ENCODE data around the gene CGB7.
"Not testable (repeated sequence)": the region's sequence is repeated elsewhere in the genome, so short reads cannot be mapped to it uniquely, and the experiment has no call there.

Gene CGB7

GRCh38 chr19:49042177-49042576, 15.4 kb downstream of the CGB7 start:
- no peak for DNase-seq (ENCODE audit: low read depth)

- not testable (repeated sequence) for DNase-seq (ENCODE audit: low read depth)
Measured at GRCh38 chr19:49039736-49040135, 17.8 kb downstream of the CGB7 start.

- DNase-seq (ENCODE audit: low read depth) = peak; percentile 62
Measured at GRCh38 chr19:49038557-49039276, 18.8 kb downstream of the CGB7 start.

GRCh38 chr19:49038111-49038510, 19.4 kb downstream of the CGB7 start:
- DNase-seq (ENCODE audit: low read depth) = not testable (repeated sequence)

DNA sequence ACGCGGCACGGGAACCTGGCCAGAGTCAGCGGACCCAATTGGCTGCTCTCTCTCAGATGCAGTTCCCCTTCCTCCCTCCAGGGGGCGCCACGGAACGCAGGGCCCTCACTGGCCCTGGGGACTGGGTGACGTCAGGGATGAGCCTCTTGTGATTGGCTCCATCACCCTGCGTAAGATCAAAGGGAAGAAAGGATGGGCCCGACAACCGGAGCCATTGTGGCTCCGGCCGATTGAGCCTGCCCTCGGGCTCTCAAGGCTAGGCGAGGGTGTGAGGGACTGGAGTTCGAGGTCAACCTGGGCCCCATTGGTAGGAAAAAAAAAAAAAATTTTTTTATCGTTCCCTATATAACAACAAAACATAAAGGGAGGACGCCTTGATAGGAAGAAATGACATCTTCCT, 20.7 kb downstream of the CGB7 start, which contains the start of gene CGB1:
Gene CGB1, minus strand, starts transcription at position 81 of the 400 bp plus-strand sequence. CDS start 184 bp downstream, outside the sequence.
- not testable (repeated sequence) for DNase-seq (ENCODE audit: low read depth)

DNA sequence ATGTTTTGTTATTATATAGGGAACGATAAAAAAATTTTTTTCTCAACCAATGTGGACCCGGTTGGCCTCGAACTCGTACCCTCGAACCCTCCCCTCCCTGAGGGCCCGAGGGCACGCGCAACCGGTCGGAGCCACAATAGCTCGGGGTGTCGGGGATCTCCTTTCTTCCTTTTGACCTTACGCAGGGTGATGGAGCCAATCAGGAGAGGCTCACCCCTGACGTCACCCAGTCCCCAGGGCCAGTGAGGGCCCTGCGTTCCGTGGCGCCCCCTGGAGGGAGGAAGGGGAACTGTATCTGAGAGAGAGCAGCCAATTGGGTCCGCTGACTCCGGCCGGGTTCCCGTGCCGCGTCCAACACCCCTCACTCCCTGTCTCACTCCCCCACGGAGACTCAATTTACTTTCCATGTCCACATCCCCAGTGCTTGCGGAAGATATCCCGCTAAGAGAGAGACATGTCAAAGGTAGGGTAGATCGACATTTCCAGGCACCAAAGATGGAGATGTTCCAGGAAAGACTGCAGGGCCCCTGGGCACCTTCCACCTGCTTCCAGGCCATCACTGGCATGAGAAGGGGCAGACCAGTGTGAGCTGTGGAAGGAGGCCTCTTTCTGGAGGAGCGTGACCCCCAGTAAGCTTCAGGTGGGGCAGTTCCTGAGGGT, 25.8 kb downstream of the CGB7 start, which contains the start of gene CGB2:
Gene CGB2, plus strand, starts transcription at position 249 of the 660 bp plus-strand sequence. Its CDS starts 206 bp downstream, at position 455.
- not testable (repeated sequence) for DNase-seq (ENCODE audit: low read depth)

GRCh38 chr19:49030323-49030722, 27.2 kb downstream of the CGB7 start:
- DNase-seq (ENCODE audit: low read depth) = not testable (repeated sequence)

- DNase-seq (ENCODE audit: low read depth) = not testable (repeated sequence)
Measured at GRCh38 chr19:49029749-49030148, 27.8 kb downstream of the CGB7 start.

DNA sequence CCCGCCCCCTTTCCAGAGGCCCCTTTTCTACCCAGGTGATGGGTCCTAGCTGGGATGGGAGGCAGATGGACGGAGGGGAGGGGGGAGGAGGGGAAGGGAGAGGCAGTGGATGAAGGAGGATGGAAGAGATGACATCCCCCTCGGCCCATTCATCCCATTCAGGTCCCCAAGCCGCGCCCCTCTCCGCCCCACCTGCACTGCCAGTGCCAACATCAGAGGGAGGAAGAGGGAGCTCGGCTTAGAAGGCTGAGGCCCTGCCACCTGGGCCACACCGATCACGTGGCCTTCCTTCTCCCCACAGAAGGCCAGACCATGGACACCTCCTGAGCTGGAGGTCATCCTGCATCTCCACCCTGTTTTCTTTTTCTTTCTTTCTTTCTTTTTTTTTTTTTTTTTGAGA, 28.9 kb downstream of the CGB7 start:
- not testable (repeated sequence) for DNase-seq (ENCODE audit: low read depth)

- DNase-seq (ENCODE audit: low read depth) = not testable (repeated sequence)
Measured at GRCh38 chr19:49025599-49025998, 31.9 kb downstream of the CGB7 start.

- DNase-seq (ENCODE audit: low read depth) = not testable (repeated sequence)
Measured at GRCh38 chr19:49025088-49025487, 32.5 kb downstream of the CGB7 start.

GRCh38 chr19:49024233-49024632, 33.3 kb downstream of the CGB7 start, which contains the start of gene CGB3:
CGB3 (minus strand) TSS chr19:49024333; CDS start chr19:49023971, 362 bp downstream.
- DNase-seq (ENCODE audit: low read depth) = not testable (repeated sequence)

GRCh38 chr19:49022116-49022515, 35.4 kb downstream of the CGB7 start:
- no peak for DNase-seq (ENCODE audit: low read depth)

DNA sequence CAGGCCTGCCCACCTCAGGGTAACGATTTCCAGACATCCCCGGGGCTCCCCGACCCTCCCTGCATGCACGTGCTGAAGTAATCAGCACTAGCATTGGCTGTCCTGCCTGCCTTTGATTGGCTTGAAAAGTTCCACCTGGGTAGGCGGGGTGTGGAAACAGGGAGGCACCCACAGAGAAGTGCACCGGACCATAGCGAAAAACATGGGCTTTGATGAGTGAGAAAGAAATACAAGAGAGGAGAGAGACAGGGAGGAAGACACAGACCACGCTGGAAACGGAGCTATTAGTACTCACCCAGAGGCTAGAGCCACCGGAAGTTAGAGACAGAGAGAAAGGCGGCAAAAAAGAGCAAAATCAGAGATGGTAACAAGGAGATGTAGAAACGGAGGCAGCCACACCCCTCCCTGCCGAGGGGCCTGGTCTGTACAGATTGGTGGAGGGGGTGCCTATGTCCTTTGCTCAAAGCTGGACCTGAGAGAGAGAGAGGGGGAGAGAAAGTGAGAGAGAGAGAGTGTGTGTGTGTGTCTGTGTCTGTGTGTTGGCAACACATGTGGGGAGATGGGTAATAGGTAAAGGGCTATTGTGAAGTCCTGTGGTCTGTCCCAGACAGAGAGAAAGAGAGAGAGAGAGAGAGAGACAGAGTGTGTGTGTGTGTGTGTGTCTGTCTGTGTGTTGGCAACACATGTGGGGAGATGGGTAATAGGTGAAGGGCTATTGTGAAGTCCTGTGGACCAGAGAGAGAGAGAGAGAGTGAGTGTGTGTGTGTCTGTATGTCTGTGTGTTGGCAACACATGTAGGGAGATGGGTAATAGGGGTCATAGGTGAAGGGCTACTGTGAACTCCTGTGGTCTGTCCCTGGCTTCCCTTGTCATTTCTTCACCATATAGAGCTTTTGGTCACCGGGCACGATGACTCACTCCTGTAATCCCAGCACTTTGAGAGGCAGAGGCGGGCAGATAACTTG, 36.3 kb downstream of the CGB7 start:
- DNase-seq (ENCODE audit: low read depth) = peak; percentile 53

DNA sequence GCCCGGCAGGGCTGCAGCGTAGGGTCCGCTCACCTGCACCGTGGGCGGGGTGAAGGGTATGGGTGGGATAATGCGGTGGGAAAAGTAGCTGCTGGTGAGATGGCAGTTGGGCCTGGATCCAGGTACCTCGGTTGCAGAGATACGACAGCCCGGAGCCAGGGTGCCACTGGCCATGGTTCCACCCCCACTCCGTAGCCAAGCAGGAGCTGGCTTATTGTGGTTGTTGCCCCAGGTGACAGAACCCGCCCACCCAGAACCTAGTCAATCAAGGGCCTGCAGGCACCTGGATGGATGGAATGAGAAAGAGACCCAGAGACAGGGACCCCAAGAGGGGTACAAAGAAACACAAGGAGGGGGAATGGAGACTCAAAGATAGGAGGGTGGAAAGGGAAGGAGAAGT, 37.2 kb downstream of the CGB7 start:
- no peak for DNase-seq (ENCODE audit: low read depth)

DNA sequence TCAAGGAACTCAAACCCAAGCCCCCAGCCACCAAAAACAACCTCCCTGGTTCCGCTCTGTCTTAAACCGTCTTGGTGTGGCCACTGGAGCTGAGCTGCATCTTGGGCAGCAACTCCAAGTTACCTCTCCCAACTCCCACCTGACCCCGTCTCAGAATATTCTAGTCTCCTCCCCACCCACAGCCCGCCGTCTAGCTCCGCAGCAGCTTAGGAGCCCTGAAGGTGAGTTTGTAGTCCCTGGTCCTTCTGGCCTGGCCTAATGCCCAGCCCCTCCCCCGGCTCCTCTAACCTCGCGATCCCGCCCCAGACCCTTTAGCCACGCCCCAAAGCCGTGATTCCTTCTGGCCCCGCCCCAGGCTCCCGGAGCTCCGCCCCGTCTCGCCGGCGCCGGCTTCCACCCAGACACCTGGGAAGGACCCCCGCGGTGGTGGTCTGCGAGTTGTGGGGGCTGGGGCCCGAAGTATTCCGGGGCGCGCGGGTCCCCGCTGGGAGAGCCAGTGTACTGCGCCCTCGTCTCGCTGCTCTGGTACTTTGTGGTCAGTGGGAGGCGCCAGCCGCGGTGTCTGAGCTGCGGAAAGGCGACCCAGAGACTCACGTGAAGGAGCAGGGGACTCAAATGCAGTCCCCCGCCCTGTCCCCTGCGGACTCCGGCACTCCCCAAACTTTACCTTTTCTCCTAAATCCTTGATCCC, 38.2 kb downstream of the CGB7 start:
- DNase-seq (ENCODE audit: low read depth) = no peak

DNA sequence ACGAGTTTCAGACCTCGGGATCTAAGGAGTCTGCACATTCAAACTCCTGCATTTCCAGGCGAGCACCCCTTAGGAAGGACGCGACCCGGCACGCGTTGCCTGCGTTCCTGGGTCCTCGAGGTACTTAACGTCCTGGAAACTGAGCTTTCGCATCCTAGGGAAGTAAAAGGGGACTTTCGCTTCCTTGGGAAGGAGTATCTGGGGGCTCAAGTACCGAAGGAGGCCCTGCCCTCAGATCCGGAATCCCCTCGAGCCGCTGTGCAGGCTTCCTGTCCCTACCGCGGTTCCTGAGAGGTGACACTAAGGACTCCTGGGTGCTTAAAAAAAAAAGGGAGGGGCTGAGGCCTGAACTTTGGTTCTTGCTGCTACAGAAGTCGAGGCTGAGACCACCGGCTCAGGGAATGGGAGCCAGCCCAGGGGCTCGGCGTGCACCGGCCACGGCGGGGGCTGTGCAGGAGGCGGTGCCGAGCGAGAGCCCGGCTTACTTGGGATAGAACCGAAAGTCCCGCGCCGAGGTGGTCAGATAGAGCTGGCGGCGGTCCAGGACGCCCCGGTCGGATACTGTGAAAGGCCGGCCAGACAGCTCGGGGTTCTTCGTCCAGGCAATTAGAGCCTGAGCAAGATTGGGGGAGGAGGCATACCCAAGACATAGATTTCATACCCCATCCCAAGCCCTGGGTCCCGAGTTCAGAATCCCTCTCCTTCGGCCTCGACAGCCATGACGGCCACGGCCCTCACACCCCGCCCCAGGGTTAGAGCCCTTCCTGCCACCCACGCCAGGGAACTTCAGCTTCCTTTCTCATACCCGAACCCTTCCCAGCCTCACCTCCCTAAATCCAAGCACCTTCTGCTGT, 38.9 kb downstream of the CGB7 start:
- DNase-seq (ENCODE audit: low read depth) = not testable (repeated sequence)

DNA sequence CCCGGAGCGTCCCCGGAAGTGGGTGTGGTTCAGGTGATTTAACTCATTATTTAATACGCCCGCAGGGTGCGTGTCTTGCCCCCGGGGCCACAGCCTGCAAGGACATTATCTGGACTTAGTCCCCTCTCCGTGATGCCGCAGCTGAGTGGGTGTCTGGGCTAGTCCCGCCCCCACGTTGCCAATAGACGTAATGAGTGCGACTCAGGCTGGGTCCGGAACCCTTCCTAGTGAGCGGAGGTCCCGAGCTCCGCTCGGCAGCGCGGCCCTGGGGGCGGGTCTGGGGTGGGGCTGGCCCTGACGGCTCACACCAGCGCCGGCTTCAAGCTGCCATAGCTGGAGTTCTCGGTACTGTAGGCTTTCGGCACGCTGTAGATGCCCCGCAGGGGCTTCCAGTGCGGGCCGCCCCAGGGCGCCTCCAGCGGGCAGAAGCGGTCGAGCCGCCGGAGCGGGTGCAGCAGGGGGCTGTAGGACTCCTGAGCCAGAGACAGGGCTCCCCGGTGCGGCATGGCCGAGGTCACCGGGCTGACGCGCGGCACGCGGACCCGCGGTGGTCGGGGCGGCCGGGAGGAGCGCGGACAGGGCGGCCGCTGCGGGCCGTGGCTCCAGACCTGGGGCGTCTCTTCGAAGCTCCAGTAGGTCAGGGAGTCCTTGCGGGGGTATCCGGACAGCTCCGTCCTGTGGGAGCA, 39.7 kb downstream of the CGB7 start:
- DNase-seq (ENCODE audit: low read depth) = no peak

DNA sequence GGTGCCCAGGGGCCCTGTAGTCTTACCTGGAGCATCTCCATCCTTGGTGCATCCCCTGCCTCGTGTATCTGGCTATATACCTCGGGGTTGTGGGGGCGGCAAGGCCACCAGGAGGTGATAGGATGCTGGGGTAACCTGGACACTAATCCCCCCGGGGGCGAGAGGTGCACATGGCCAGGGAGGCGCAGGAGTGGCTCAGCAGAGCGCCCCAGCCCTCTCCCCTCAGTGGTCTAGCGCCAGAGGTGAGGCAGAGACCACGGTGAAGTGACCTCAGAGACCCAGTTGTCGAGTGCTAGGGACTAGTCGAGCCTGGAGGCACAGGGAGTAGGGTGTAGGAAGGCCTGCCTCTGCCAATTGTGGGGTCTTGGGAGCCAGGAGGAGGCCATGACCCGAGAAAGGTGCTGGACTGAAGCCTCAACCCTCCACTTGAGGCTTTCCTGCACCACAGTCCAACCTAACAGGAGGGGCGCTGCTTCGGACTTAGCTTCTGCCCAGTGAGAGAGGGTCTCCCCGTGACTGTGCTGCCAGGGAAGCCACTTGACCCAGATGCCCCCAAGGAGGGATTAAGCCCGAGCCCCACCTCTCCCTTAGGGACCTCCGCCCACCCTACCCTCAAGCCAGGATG, 40.4 kb downstream of the CGB7 start, which contains the start of gene LHB:
Gene LHB, minus strand, starts transcription at position 51 of the 625 bp plus-strand sequence. Its CDS starts 10 bp downstream, at position 41.
- no peak for DNase-seq (ENCODE audit: low read depth)
